Measurements from ENCODE around the gene TSHZ1. TPM values are rescaled to one million over a fixed set of nuclear protein-coding genes. Genes with fewer than 3 reads are reported as not detected.

TSHZ1 gene
- total and polyA plus RNA-seq, 2 experiments from 2014 or later = 0.23 to 0.38 TPM

DNA sequence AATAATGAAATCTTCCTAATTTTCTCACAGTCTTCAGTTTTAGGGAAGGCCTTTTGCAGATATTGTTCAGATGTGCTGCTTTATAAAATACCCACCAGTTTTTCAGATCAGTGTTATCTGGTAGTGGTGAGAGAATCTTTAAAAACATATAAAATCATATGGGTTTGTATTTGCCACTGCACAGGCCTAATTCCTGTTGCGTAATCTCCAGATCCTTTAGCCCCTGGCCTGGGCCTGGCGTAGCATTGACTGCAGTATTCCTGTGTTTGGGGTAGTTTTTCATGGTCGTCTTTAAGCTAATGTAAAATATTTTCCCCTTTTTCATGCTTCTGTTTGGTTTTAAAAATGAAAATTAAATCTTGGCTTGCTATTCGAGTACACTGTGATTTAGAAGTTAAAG, 43.2 kb downstream of the TSHZ1 start (continued):
- TF ChIP-seq POLR2AphosphoS5 (IDR thresholded peaks at IDR 0.05; ENCODE audit: low read depth) (no peak), STAT1 (IDR thresholded peaks at IDR 0.05; ENCODE audit: unreplicated experiment) (no peak), ZNF114 (CRISPR knock-in tag; IDR thresholded peaks at IDR 0.05) (no peak), NANOG (IDR thresholded peaks at IDR 0.05; ENCODE audit: borderline replicate concordance) (no peak), ZNF331 (CRISPR knock-in tag; IDR thresholded peaks at IDR 0.05; ENCODE audit: low read depth) (no peak)
- TF ChIP-seq, protein P1, sequence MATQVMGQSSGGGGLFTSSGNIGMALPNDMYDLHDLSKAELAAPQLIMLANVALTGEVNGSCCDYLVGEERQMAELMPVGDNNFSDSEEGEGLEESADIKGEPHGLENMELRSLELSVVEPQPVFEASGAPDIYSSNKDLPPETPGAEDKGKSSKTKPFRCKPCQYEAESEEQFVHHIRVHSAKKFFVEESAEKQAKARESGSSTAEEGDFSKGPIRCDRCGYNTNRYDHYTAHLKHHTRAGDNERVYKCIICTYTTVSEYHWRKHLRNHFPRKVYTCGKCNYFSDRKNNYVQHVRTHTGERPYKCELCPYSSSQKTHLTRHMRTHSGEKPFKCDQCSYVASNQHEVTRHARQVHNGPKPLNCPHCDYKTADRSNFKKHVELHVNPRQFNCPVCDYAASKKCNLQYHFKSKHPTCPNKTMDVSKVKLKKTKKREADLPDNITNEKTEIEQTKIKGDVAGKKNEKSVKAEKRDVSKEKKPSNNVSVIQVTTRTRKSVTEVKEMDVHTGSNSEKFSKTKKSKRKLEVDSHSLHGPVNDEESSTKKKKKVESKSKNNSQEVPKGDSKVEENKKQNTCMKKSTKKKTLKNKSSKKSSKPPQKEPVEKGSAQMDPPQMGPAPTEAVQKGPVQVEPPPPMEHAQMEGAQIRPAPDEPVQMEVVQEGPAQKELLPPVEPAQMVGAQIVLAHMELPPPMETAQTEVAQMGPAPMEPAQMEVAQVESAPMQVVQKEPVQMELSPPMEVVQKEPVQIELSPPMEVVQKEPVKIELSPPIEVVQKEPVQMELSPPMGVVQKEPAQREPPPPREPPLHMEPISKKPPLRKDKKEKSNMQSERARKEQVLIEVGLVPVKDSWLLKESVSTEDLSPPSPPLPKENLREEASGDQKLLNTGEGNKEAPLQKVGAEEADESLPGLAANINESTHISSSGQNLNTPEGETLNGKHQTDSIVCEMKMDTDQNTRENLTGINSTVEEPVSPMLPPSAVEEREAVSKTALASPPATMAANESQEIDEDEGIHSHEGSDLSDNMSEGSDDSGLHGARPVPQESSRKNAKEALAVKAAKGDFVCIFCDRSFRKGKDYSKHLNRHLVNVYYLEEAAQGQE (IDR thresholded peaks at IDR 0.05; ENCODE audit: unreplicated experiment) = no peak

DNA sequence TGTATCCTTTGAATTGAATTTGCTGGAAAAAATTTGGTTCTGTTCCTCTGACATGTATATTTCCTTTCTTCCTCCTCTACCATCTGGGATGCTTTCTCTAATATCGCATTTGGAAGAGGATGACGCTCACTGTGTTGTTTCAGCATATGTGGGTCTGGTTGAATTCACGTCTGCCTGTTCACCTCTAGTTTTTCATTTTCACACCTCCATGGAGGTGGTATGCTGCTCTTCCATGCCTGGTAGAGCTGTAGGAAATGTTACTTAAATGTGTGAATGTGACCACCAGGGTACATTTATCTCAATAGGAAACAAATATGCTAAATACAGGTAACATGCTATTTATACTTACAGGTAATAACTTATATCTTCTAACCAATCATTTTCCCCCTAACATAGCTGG, 44.5 kb downstream of the TSHZ1 start:
- no peak for ATAC-seq
- no peaks in the 10 kb centered on the region for H3K9me2 ChIP-seq (ENCODE audit: insufficient read depth)
- Mint-ChIP-seq H3K27me3 (ENCODE audit: insufficient read depth, low read depth, poor library complexity) (no peaks in the 10 kb centered on the region), H3K4me3 (no peak overlapping the region), H3K27ac (no peak overlapping the region), H3K36me3 (ENCODE audit: low read depth) (no peaks in the 10 kb centered on the region), H3K4me1 (no peaks in the 10 kb centered on the region; the same call in 2 of the 3 replicates), H3K9me3 (no peaks in the 10 kb centered on the region)
- H3K4me2 ChIP-seq = no peak overlapping the region
- H4K20me1 ChIP-seq (replicated peaks; ENCODE audit: insufficient read depth) = no peaks in the 10 kb centered on the region
- H3K4me3 ChIP-seq = no peak overlapping the region
- H3F3A ChIP-seq (replicated peaks; ENCODE audit: low read depth) = no peaks in the 10 kb centered on the region
- no peaks in the 10 kb centered on the region for H3K27me3 ChIP-seq (ENCODE audit: insufficient read depth)
- no peaks in the 10 kb centered on the region for H3K36me3 ChIP-seq (ENCODE audit: insufficient read depth)
- H3K79me2 ChIP-seq (replicated peaks; ENCODE audit: insufficient read depth) = no peaks in the 10 kb centered on the region
- no peak overlapping the region for H2AFZ ChIP-seq
- TF ChIP-seq POLR2AphosphoS5 (IDR thresholded peaks at IDR 0.05; ENCODE audit: low read depth) = no peak
- no peak for TF ChIP-seq EZH2phosphoT487 (IDR thresholded peaks at IDR 0.05; ENCODE audit: unreplicated experiment)
- TF ChIP-seq, protein P2, sequence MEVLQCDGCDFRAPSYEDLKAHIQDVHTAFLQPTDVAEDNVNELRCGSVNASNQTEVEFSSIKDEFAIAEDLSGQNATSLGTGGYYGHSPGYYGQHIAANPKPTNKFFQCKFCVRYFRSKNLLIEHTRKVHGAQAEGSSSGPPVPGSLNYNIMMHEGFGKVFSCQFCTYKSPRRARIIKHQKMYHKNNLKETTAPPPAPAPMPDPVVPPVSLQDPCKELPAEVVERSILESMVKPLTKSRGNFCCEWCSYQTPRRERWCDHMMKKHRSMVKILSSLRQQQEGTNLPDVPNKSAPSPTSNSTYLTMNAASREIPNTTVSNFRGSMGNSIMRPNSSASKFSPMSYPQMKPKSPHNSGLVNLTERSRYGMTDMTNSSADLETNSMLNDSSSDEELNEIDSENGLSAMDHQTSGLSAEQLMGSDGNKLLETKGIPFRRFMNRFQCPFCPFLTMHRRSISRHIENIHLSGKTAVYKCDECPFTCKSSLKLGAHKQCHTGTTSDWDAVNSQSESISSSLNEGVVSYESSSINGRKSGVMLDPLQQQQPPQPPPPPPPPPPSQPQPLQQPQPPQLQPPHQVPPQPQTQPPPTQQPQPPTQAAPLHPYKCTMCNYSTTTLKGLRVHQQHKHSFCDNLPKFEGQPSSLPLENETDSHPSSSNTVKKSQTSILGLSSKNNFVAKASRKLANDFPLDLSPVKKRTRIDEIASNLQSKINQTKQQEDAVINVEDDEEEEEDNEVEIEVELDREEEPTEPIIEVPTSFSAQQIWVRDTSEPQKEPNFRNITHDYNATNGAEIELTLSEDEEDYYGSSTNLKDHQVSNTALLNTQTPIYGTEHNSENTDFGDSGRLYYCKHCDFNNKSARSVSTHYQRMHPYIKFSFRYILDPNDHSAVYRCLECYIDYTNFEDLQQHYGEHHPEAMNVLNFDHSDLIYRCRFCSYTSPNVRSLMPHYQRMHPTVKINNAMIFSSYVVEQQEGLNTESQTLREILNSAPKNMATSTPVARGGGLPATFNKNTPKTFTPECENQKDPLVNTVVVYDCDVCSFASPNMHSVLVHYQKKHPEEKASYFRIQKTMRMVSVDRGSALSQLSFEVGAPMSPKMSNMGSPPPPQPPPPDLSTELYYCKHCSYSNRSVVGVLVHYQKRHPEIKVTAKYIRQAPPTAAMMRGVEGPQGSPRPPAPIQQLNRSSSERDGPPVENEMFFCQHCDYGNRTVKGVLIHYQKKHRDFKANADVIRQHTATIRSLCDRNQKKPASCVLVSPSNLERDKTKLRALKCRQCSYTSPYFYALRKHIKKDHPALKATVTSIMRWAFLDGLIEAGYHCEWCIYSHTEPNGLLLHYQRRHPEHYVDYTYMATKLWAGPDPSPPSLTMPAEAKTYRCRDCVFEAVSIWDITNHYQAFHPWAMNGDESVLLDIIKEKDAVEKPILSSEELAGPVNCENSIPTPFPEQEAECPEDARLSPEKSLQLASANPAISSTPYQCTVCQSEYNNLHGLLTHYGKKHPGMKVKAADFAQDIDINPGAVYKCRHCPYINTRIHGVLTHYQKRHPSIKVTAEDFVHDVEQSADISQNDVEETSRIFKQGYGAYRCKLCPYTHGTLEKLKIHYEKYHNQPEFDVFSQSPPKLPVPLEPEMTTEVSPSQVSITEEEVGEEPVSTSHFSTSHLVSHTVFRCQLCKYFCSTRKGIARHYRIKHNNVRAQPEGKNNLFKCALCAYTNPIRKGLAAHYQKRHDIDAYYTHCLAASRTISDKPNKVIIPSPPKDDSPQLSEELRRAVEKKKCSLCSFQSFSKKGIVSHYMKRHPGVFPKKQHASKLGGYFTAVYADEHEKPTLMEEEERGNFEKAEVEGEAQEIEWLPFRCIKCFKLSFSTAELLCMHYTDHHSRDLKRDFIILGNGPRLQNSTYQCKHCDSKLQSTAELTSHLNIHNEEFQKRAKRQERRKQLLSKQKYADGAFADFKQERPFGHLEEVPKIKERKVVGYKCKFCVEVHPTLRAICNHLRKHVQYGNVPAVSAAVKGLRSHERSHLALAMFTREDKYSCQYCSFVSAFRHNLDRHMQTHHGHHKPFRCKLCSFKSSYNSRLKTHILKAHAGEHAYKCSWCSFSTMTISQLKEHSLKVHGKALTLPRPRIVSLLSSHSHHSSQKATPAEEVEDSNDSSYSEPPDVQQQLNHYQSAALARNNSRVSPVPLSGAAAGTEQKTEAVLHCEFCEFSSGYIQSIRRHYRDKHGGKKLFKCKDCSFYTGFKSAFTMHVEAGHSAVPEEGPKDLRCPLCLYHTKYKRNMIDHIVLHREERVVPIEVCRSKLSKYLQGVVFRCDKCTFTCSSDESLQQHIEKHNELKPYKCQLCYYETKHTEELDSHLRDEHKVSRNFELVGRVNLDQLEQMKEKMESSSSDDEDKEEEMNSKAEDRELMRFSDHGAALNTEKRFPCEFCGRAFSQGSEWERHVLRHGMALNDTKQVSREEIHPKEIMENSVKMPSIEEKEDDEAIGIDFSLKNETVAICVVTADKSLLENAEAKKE (CRISPR knock-in tag; IDR thresholded peaks at IDR 0.05) = no peak
- TF ChIP-seq, protein P1 (IDR thresholded peaks at IDR 0.05; ENCODE audit: unreplicated experiment) = no peak
- TF ChIP-seq ZNF114 (CRISPR knock-in tag; IDR thresholded peaks at IDR 0.05) = no peak
- TF ChIP-seq, protein P3, sequence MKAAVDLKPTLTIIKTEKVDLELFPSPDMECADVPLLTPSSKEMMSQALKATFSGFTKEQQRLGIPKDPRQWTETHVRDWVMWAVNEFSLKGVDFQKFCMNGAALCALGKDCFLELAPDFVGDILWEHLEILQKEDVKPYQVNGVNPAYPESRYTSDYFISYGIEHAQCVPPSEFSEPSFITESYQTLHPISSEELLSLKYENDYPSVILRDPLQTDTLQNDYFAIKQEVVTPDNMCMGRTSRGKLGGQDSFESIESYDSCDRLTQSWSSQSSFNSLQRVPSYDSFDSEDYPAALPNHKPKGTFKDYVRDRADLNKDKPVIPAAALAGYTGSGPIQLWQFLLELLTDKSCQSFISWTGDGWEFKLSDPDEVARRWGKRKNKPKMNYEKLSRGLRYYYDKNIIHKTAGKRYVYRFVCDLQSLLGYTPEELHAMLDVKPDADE (IDR thresholded peaks at IDR 0.05) = no peak
- TF ChIP-seq STAT1 (IDR thresholded peaks at IDR 0.05; ENCODE audit: unreplicated experiment) = no peak
- TF ChIP-seq NANOG (IDR thresholded peaks at IDR 0.05; ENCODE audit: borderline replicate concordance) = no peak
- TF ChIP-seq CREB1 (CRISPR knock-in tag; IDR thresholded peaks at IDR 0.05; ENCODE audit: low read depth) = no peak
- TF ChIP-seq EZH2 (IDR thresholded peaks at IDR 0.05; ENCODE audit: low read depth, unreplicated experiment) = no peak
- DNase-seq (ENCODE audit: low spot score) = no peak
- H3K4me1 ChIP-seq (ENCODE audit: insufficient read depth) = no peaks in the 10 kb centered on the region
- H3K27ac ChIP-seq (ENCODE audit: low read depth) = no peak overlapping the region

Data from GM23338 (cell line).